Measurements from ENCODE around the gene GNG2.

The GNG2 gene

DNA sequence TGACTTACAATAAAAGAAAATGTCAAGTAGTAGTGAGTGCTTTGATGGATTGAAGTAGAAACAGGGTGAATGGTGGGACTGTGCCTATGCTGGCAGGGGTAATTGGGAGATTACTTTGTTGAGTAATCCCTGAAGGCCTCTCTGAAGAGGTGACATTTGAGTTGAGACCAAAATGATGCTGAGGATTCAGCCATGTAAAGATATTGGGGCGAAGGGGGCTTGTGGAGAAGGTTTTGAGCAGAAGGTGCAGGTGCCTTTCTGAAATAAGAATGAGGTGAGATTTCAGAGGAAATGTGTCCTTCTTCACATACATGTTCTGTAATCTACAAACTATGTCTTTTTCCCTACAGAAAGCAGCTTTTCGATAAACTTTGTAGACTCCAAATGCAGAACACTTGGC is 8.0 kb downstream of the GNG2 start:
- Mint-ChIP-seq H3K36me3 (ENCODE audit: low read depth) (peaks cover 7% of the 10 kb centered on the region), H3K27ac (no peak overlapping the region), H3K4me1 (ENCODE audit: low read depth) (peaks cover 26% of the 10 kb centered on the region), H3K4me3 (no peak overlapping the region), H3K27me3 (no peaks in the 10 kb centered on the region), H3K9me3 (no peaks in the 10 kb centered on the region)

DNA sequence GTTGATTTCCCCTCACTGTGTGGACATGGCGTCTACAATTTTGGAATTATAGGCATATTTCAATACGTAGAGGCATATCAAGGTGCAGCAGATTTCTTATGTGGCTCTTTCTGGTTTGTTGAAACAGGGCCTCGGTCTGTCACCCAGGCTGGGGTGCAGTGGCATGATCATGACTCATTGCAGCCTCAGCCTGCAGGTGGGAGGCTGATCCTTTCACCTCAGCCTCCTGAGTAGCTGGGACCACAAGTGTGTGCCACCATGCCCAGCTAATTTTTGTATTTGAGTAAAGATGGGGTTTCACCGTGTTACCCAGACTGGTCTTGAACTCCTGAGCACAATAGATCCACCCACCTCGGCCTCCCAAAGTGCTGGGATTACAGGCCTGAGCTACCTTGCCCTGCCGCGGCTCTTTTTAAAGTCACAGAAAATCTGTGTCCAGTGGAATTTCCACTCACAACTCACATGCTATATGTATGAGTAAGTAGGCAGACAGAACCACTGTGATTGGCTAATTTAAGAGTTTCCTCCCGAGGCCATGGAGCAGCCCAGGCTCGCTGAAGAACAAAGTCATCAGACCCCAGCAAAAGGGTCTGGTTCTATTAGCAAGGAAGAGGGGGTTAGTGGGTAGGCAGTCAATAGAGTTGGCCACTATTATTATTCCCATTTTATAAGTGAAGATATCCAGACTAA is 9.1 kb downstream of the GNG2 start:
- Mint-ChIP-seq H3K27me3 (no peaks in the 10 kb centered on the region), H3K27ac (no peak overlapping the region), H3K36me3 (ENCODE audit: low read depth) (peaks cover 9% of the 10 kb centered on the region), H3K9me3 (no peaks in the 10 kb centered on the region), H3K4me3 (peak overlapping the region; percentile 47), H3K4me1 (ENCODE audit: low read depth) (peaks cover 29% of the 10 kb centered on the region)

DNA sequence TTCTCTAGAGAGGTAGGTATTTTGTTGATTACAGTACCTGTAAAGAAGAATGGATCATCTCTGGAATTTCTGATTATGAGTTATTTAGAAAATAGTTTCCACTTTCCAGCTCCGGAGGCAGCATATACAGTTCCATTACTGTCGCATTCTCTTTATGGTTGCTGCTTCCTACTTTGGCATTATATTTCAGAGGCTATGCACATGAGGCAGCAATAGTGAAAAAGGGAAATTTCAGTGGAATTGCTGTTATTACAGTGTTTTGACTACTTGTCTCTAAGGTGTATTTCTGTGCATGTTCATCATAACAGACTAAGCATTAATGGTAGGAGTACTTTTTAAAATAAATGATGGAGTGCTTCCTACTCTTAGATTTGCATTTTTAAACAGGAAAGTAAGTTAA is 10.2 kb downstream of the GNG2 start:
- Mint-ChIP-seq H3K4me3 (no peak overlapping the region), H3K27me3 (no peaks in the 10 kb centered on the region), H3K9me3 (no peaks in the 10 kb centered on the region), H3K36me3 (ENCODE audit: low read depth) (peaks cover 14% of the 10 kb centered on the region), H3K4me1 (ENCODE audit: low read depth) (peaks cover 35% of the 10 kb centered on the region), H3K27ac (peak overlapping the region; percentile 74)

DNA sequence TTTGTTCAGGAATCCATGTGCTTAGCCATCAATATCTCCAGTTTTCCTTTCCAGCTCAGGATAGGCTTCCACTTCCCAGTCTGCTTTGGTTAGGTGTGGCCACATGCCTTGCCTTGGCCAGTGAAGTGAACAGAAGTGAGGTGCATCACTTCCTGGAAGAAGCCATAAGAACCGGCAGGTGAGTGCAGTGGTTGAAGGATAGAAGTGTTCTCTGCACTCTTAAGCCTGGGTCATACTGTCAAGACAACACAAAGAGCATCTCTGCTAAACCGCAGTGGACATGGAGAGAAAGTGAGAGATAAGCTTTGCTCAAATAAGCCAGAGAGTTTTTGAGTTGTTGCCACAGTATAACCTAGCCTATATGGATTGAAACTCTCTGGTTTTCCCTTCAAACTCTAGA is 11.4 kb downstream of the GNG2 start:
- H3K27me3 Mint-ChIP-seq = no peaks in the 10 kb centered on the region
- H3K9me3 Mint-ChIP-seq = no peaks in the 10 kb centered on the region
- H3K4me3 Mint-ChIP-seq = peak overlapping the region; percentile 11
- peak overlapping the region; percentile 78 for H3K27ac Mint-ChIP-seq
- H3K36me3 Mint-ChIP-seq (ENCODE audit: low read depth) = peaks cover 14% of the 10 kb centered on the region
- H3K4me1 Mint-ChIP-seq (ENCODE audit: low read depth) = peaks cover 45% of the 10 kb centered on the region

DNA sequence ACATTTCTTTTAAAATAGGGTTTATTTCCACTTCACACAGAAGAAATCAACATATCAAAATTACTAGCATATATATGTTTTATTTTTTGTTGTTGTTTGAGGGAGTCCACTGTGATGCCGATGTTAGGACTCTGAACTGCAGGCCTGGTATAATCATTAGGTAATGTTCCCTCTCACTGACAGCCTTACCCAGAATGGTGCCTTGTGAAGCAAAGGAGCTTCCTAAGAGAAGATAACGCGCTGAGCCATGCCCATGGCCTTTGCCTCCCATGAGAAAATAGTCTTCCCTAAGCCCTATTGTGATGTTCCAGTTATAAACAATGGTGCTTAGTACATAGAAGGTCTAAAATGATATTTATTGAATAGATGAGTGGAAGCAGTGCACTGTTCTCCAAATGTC is 12.0 kb downstream of the GNG2 start:
- H3K27me3 Mint-ChIP-seq = no peaks in the 10 kb centered on the region
- H3K4me1 Mint-ChIP-seq (ENCODE audit: low read depth) = peaks cover 50% of the 10 kb centered on the region
- no peaks in the 10 kb centered on the region for H3K9me3 Mint-ChIP-seq
- peak overlapping the region; percentile 15 for H3K4me3 Mint-ChIP-seq
- H3K36me3 Mint-ChIP-seq (ENCODE audit: low read depth) = peaks cover 17% of the 10 kb centered on the region
- peak overlapping the region; percentile 91 for H3K27ac Mint-ChIP-seq

DNA sequence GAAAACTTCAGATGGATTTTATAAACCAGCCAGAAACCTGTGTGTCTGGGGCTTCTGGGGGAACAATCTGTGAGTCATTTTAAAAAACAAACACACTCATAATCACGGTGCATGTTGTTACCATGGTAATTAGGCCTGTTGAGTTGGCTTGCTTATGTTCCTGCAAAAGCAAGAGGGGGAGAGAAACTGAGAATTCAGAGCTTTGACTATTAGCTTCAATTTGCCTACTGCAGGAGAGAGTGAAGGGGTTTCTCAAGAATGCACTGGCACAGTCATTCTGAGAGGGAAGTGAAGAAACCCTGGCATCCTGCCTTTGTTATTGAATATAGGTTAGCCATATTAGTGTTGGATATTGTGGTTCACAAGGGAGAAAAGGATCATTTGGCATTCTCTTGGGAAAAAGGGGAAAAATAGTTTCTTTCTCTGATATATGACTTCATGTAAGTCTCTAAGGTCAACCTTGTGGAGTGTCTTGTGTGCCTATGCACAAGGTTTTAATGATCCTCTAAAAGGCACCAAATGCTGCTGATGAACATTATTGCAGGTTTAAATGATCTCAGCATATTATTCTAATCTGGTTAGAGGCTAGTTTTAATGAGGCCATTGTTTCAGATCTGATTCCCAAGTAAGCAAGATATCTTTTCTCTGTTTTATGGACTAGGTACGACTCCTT is 12.9 kb downstream of the GNG2 start:
- peak overlapping the region; percentile 91 for H3K27ac Mint-ChIP-seq
- H3K4me3 Mint-ChIP-seq = peak overlapping the region; percentile 61
- H3K9me3 Mint-ChIP-seq = no peaks in the 10 kb centered on the region
- peaks cover 27% of the 10 kb centered on the region for H3K36me3 Mint-ChIP-seq (ENCODE audit: low read depth)
- H3K4me1 Mint-ChIP-seq (ENCODE audit: low read depth) = peaks cover 60% of the 10 kb centered on the region
- no peaks in the 10 kb centered on the region for H3K27me3 Mint-ChIP-seq

DNA sequence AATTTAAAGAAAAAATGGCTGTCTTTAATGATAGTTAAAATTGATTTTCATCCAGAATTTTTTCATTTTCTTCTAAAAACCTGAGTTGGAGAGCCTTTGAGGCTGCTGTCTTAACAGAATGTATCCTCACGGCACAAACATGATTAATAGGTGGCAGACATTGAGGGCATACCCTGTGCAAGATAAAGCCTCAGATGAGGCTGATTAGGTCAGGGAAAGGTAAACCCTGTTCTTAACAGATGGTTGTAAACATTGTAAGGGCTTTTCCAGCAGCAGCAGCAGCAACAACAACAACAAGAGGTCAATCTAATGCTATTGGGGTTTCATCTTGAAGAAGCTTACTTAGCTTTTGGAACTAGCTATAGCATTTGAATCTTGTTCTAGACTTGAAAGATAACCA is 17.4 kb downstream of the GNG2 start:
- peaks cover 52% of the 10 kb centered on the region for H3K36me3 Mint-ChIP-seq (ENCODE audit: low read depth)
- no peaks in the 10 kb centered on the region for H3K27me3 Mint-ChIP-seq
- H3K4me1 Mint-ChIP-seq (ENCODE audit: low read depth) = peaks cover 81% of the 10 kb centered on the region
- no peak overlapping the region for H3K4me3 Mint-ChIP-seq
- H3K9me3 Mint-ChIP-seq = no peaks in the 10 kb centered on the region
- peak overlapping the region; percentile 63 for H3K27ac Mint-ChIP-seq

DNA sequence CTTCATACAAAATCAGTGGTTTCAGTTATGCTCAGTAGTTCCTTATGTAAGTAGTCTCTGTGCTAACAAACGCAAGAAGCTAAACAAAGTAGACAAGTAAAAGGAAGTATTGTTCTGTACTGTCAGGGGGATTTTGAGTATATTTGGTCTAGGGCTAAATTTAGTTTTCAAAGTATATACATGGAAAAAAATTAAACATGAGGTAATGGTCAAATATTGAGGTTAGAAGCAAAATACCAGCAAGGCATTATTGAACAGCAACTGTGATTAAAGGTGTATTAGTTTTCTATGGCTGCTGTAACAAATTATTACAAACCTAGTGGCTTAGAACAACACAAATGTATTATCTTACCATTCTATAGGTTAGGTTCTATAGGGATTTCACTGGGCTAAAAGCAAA is 18.8 kb downstream of the GNG2 start:
- Mint-ChIP-seq H3K4me3 (no peak overlapping the region), H3K27ac (peak overlapping the region; percentile 43), H3K4me1 (ENCODE audit: low read depth) (peaks cover 81% of the 10 kb centered on the region), H3K9me3 (no peaks in the 10 kb centered on the region), H3K36me3 (ENCODE audit: low read depth) (peaks cover 48% of the 10 kb centered on the region), H3K27me3 (no peaks in the 10 kb centered on the region)

DNA sequence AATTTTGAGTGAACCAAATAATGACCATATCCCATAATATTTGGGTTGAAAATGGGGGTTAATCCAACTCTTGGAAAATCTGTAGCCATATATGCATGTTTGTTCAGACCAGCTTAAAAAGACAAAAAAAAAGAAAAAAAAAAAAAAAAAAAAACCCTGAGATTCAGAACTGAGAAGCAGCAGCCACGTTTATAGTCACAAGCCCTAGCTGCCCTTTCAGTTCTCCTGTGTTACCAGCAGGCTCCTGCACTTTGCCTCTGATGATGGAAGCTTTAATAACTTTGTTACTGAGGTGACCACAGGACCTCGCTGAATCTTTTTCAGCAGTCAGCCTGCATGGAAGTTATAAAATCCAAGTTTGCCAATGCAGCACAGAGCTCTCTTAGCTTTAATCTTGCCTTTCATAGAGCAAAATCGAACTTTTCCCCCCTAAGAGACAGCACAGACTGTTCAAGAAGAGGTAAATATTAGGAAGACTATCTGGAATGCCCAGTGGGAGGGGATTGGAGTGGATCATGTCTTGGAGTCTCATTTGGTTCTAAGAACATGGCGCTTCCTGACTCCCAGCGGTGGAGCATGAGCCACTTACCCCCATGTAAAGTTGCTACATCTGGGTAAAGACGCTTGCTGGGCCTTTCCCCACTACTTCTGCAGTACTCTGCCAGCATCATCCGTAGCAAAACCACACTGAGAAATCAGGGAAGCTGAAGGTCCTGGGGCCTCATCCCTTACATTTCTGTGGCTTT is 20.6 kb downstream of the GNG2 start:
- Mint-ChIP-seq H3K9me3 (no peaks in the 10 kb centered on the region), H3K36me3 (ENCODE audit: low read depth) (peaks cover 49% of the 10 kb centered on the region), H3K27ac (peak overlapping the region; percentile 40), H3K4me1 (ENCODE audit: low read depth) (peaks cover 89% of the 10 kb centered on the region), H3K4me3 (no peak overlapping the region), H3K27me3 (no peaks in the 10 kb centered on the region)

DNA sequence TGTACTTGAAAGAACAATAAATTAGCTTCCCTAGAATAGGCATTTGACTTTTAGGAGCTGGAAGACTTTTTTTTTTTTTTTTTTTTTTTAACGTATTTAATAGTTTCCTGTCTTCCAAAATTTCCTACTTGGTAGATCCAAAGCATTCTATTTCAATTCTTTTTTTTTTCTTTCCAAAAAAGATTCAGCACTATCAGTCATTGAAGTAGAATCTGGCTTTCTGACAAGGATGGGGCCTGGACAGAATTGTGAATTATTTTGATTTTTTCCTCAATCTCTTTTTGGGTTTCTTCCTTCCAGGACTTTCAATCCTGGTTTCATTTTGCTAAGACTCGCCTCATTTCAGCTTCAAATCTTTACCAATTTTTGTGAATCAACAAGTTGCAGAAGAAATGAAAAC is 21.2 kb downstream of the GNG2 start:
- Mint-ChIP-seq H3K27me3 (no peaks in the 10 kb centered on the region), H3K4me3 (no peak overlapping the region), H3K9me3 (no peaks in the 10 kb centered on the region), H3K4me1 (ENCODE audit: low read depth) (peaks cover 89% of the 10 kb centered on the region), H3K27ac (peak overlapping the region; percentile 40), H3K36me3 (ENCODE audit: low read depth) (peaks cover 55% of the 10 kb centered on the region)

DNA sequence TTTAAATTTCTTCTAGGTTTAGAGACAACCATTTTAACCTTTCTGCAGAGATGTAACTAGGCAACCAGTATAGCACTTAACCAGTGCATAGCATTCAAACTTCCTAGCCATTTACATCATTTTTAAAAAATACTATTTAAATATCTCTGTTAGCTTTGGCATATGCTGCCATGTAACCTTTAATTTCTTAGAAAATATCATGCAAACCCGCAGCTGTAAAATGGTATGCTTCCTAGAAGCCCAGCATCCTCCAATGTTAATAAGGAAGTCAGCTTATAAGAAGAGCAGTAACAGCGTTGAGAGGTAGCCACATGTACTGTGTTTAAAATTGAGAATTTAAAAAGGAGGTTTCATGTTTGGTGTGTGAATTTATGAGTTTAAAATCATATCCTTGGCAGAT is 22.8 kb downstream of the GNG2 start:
- H3K4me1 Mint-ChIP-seq (ENCODE audit: low read depth) = peaks cover 82% of the 10 kb centered on the region
- H3K9me3 Mint-ChIP-seq = no peaks in the 10 kb centered on the region
- peaks cover 54% of the 10 kb centered on the region for H3K36me3 Mint-ChIP-seq (ENCODE audit: low read depth)
- H3K27me3 Mint-ChIP-seq = no peaks in the 10 kb centered on the region
- H3K27ac Mint-ChIP-seq = peak overlapping the region; percentile 67
- peak overlapping the region; percentile 54 for H3K4me3 Mint-ChIP-seq

DNA sequence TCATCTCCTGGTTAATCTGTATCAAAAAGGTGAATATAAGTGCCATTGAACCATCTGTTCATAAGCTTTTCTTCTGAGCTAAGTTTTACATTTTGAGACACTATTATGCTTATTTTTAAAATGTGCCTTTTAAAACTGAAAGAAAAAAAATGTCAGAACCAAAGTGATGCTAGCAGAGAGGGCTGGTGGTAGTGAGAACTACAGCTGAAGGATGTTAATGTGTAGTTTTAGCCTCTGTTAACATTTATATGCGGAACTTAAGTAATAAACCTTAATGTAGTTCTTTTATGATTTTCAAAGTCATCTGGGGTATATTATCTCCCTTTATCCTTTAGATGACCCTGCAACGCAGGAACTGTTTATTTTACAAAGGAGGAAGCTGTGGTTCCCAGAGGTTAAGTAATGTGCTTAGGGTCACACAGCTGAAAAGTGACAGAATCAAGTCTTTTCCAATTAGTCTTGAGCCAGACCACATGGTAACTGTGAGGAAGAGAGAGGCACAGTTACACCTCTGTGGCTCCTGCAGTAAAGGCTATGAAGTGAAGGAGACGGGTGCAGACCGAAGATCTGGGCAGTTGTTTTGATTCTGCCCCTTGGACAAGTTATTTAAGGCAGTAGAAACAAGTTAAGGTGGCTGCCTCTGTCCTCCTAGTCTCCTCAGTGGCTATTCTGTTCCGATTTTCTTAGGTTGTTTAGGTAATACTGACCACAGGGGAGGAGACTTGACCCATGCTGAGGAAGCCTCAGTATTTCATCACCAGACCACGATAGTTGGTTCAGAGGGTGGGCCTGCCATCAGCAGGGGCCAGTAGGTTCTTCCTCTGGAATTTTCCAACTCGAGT is 23.9 kb downstream of the GNG2 start:
- Mint-ChIP-seq H3K36me3 (ENCODE audit: low read depth) (peaks cover 53% of the 10 kb centered on the region), H3K4me1 (ENCODE audit: low read depth) (peaks cover 79% of the 10 kb centered on the region), H3K27me3 (no peaks in the 10 kb centered on the region), H3K9me3 (peaks cover 4% of the 10 kb centered on the region), H3K4me3 (peak overlapping the region; percentile 54), H3K27ac (peak overlapping the region; percentile 67)

DNA sequence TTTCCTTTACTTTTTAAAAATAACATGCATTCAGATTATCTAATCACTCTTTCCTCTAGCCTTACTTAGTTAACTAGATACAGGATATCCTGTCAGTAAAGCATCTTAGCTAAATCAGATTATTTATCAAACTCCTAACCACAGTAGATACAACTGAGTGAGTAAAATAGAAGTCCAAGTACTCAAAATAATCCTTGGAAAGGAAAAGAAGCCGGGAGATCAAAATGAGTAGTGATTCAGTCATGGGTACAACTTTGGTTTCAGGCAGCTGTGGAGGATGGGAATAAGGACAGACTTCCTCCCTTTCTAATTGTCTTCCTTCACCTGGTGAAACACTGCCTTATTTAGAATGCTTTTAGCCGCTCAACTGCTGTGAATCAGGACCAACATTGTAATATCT is 29.4 kb downstream of the GNG2 start:
- Mint-ChIP-seq H3K9me3 (peaks cover 4% of the 10 kb centered on the region), H3K27me3 (no peaks in the 10 kb centered on the region), H3K4me3 (no peak overlapping the region), H3K27ac (peak overlapping the region; percentile 70), H3K4me1 (ENCODE audit: low read depth) (peaks cover 71% of the 10 kb centered on the region), H3K36me3 (ENCODE audit: low read depth) (peaks cover 53% of the 10 kb centered on the region)

DNA sequence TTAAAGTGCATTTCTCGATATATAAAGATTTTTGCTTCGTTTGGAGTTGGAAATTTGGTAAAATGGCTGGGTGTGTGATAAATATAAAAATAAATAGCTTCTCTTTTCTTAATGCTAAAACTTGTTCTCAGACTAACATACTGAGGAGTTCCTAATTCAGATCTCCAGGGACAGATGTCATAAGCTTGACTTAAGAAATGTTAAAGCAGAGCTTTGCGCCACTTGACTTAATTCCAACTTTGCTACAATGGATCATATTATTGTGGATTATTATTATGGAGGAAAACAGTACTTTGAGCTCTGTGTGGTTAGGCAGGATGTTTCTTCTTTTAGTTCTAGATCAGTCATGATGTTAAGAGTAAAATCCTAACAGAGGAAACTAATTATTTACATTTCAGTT is 33.8 kb downstream of the GNG2 start:
- peaks cover 11% of the 10 kb centered on the region for H3K9me3 Mint-ChIP-seq

More for the DNA sequence above, 33.8 kb downstream of the GNG2 start:
- Mint-ChIP-seq H3K4me3 (no peak overlapping the region), H3K4me1 (ENCODE audit: low read depth) (peaks cover 72% of the 10 kb centered on the region), H3K36me3 (ENCODE audit: low read depth) (peaks cover 65% of the 10 kb centered on the region), H3K27me3 (no peaks in the 10 kb centered on the region), H3K27ac (no peak overlapping the region)

All from stimulated activated naive CD8-positive, alpha-beta T cell treated with anti-CD3 and anti-CD28 coated beads, Interleukin-15, Interleukin-2, amounts not matched to agents 100 ng/mL and 50 ng/mL, for 24 hours (primary cell).